Uterus (tissue), 4 donors: ENCODE measurements around the gene ATG2A. TPM values are rescaled to one million over a fixed set of nuclear protein-coding genes. Genes with fewer than 3 reads are reported as not detected.
A peak's percentile ranks its signal among the peaks of the same experiment; 100 is the strongest.

ENCODE experiments used
- DNase-seq, 2 donors: peaks; one replicate each; pipeline ENCODE4 v3.0.0-alpha.2; 2019 to 2020
- H3K27ac ChIP-seq, 2 donors: fragments of 200-600 bp; sonication (generic); 1 replicate in 1 of 2; 2 replicates in 1 of 2; pipeline ENCODE4 v1.5.1; 2016 to 2018
- H3K27me3 ChIP-seq, 2 donors: fragments of 200-600 bp; sonication (generic); one replicate each; pipeline ENCODE4 v1.5.1; 2018 to 2019; ENCODE audit warnings: control low read depth in 1 of 2
- H3K36me3 ChIP-seq, 2 donors: fragments of 200-600 bp; sonication (generic); one replicate each; pipeline ENCODE4 v1.5.1; 2019; ENCODE audit warnings: control low read depth in 1 of 2
- H3K4me1 ChIP-seq, 2 donors: fragments of 200-600 bp; sonication (generic); one replicate each; pipeline ENCODE4 v1.5.1; 2018 to 2019; ENCODE audit warnings: control low read depth in 1 of 2
- H3K4me3 ChIP-seq, 2 donors: fragments of 200-600 bp; sonication (generic); 1 replicate in 1 of 2; 2 replicates in 1 of 2; pipeline ENCODE4 v1.5.1; 2018 to 2019; ENCODE audit warnings: mild to moderate bottlenecking in 1 of 2
- H3K9me3 ChIP-seq, 2 donors: fragments of 200-600 bp; sonication (generic); one replicate each; pipeline ENCODE4 v1.5.1; 2019; ENCODE audit warnings: control low read depth in 1 of 2
- CTCF ChIP-seq, 4 experiments: fragments of 200-600 bp in 2 of 4; fragments of 450-650 bp in 2 of 4; sonication (generic) in 2 of 4; IDR thresholded peaks; one replicate each; pipeline ENCODE4 v1.5.1; 2016 to 2019; ENCODE audit warnings: antibody characterized with exemption in 4 of 4, mild to moderate bottlenecking in 2 of 4, moderate library complexity in 1 of 4
- POLR2A ChIP-seq, 2 donors: fragments of 450-650 bp; IDR thresholded peaks; one replicate each; pipeline ENCODE4 v1.6.1; 2016; ENCODE audit warnings: antibody characterized with exemption in 2 of 2, mild to moderate bottlenecking in 1 of 2, moderate library complexity in 1 of 2
- intact Hi-C: fragments of 100-400 bp; cut with DNase I; formaldehyde crosslinking; loops from one replicate; pipeline ENCODE4 v1.15.1; 2023; ENCODE audit warnings: low total_unique reads
- total RNA-seq, 4 donors: library from RNA; depleted of rRNA in 3 of 4; stranded (reverse); fragments of >200 nt in 3 of 4; gene quantifications; one replicate each; pipeline versions ENCODE4 v1.1.0 to v1.2.4, GENCODE V29; 2014 to 2023
- donor health status: DM: yes; HTN: yes; CAD: no.

ATG2A gene
- total RNA-seq, 4 donors from 2014 or later, result 6.8 to 39.6 (median 18.4) TPM

DNA sequence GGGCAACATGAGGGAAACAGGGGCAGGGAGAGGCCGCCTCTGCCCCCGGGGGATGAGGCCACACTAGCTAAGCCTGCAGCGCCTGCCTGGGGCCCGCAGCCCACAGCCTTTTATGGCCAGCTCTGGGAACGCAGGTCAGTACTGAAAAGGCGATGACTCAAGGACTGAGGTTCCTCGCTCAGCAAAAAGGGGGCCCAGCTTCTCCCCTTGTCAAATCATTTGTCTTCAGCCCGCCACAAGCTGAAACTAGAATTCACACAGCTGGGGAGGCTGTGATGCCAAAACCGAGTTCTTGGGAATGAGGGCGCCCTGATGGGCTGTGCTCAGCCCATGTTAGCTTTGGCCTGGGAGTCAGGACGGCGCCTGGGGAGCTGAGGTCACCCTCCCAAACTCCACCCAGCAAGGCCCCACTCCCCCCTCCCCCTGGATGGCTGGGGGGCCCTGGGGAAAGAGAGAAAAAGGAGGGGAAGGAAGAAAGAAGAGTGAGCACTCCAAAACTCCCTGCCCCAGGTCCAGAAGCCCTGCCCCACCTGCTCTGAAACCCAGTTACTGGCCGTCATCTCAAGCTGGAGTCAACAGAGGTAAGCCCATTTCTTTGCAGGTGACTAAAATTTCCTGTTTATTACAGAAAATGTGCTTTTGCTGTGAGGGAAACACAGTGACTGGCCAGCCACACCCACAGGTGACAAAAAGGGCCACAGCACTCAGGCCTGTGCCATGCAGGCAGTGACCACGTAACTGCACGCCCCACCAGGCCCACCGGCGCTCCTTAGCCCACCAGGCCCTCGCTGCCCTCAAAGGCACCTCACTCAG lies 52.3 kb downstream of the ATG2A start:
- peak in 1 of 2 donors; percentile 33 for TF ChIP-seq POLR2A (IDR thresholded peaks at IDR 0.05)
- TF ChIP-seq CTCF (IDR thresholded peaks at IDR 0.05), result peak in 1 of 4 experiments; percentile 6
- Histone ChIP-seq H3K27me3 (no peaks in the 10 kb centered on the region), H3K27ac (peak overlapping the region; percentile 93 to 97), H3K4me1 (peaks cover 13 to 41% of the 10 kb centered on the region in 2 donors), H3K4me3 (peak overlapping the region in 1 of 2 donors; percentile 9), H3K36me3 (no peaks in the 10 kb centered on the region), H3K9me3 (no peaks in the 10 kb centered on the region)
- intact Hi-C loops, result no loop called here
- peak; percentile 89 to 90 for DNase-seq

- no peaks in the 10 kb centered on the region for H3K27me3 ChIP-seq
- no peaks in the 10 kb centered on the region for H3K9me3 ChIP-seq
- peak overlapping the region in 1 of 2 donors; percentile 9 for H3K4me3 ChIP-seq
- intact Hi-C loops, result no loop called here
- no peak for DNase-seq
- H3K4me1 ChIP-seq, result peaks cover 10 to 38% of the 10 kb centered on the region in 2 donors
- peak in 1 of 2 donors; percentile 5 for TF ChIP-seq POLR2A (IDR thresholded peaks at IDR 0.05)
- no peak for TF ChIP-seq CTCF (IDR thresholded peaks at IDR 0.05)
- peak overlapping the region; percentile 93 to 97 for H3K27ac ChIP-seq
- H3K36me3 ChIP-seq, result no peaks in the 10 kb centered on the region
Measured at GRCh38 chr11:64864135-64864472, 52.9 kb downstream of the ATG2A start.

- no peak for TF ChIP-seq POLR2A (IDR thresholded peaks at IDR 0.05)
- TF ChIP-seq CTCF (IDR thresholded peaks at IDR 0.05), result no peak
- no peak overlapping the region for H3K4me3 ChIP-seq
- peak overlapping the region; percentile 93 to 97 for H3K27ac ChIP-seq
- H3K36me3 ChIP-seq, result no peaks in the 10 kb centered on the region
- DNase-seq, result peak in 1 of 2 donors; percentile 75
- intact Hi-C loops, result no loop called here
- peaks cover 10 to 32% of the 10 kb centered on the region in 2 donors for H3K4me1 ChIP-seq
- H3K9me3 ChIP-seq, result no peaks in the 10 kb centered on the region
- no peaks in the 10 kb centered on the region for H3K27me3 ChIP-seq
Measured at GRCh38 chr11:64863391-64864060, 53.5 kb downstream of the ATG2A start.

DNA sequence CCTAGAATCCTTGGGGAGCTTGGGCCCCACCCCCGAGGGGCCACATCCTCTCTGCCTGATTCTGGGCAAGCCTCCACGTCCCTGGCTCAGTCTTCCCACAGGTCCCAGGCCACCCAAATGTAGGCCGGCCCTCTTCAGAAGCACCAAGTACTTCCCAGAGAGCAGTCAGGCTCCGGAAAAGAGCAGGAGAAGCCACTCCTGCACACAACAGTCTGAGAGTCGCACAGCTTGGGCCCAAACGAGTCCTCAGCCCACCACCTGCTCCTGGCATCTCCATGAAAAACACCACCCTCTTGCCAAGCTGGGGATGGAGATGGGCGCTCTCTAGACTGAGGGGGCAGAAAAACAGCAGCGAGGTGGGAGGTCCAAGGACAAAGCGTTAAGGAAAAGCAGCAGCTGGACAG lies 54.0 kb downstream of the ATG2A start:
- Histone ChIP-seq H3K27ac (peak overlapping the region; percentile 93 to 97), H3K9me3 (no peaks in the 10 kb centered on the region), H3K36me3 (no peaks in the 10 kb centered on the region), H3K4me3 (no peak overlapping the region), H3K4me1 (peaks cover 10 to 27% of the 10 kb centered on the region in 2 donors), H3K27me3 (no peaks in the 10 kb centered on the region)
- TF ChIP-seq POLR2A (IDR thresholded peaks at IDR 0.05), result no peak
- no peak for TF ChIP-seq CTCF (IDR thresholded peaks at IDR 0.05)
- no peak for DNase-seq
- intact Hi-C loops, result no loop called here
